Tibial nerve (tissue), 4 donors: ENCODE data around the gene MIS18A. TPM values are rescaled to one million over a fixed set of nuclear protein-coding genes. Genes with fewer than 3 reads are reported as not detected.

ENCODE experiments used
- DNase-seq, 2 donors: peaks; one replicate each; pipeline ENCODE4 v3.0.0-alpha.2; 2019; ENCODE audit warnings: low spot score in 2 of 2
- H3K27ac ChIP-seq, 4 donors: fragments of 200-600 bp; sonication (generic) in 3 of 4; one replicate each; pipeline ENCODE4 v1.5.1; 2017 to 2019; ENCODE audit warnings: mild to moderate bottlenecking in 1 of 4
- H3K27me3 ChIP-seq, 2 donors: fragments of 200-600 bp; sonication (generic) in 1 of 2; one replicate each; pipeline versions ENCODE4 v1.5.1 to v1.6.0; 2017 to 2019
- H3K36me3 ChIP-seq, 3 donors: fragments of 200-600 bp; sonication (generic); one replicate each; pipeline ENCODE4 v1.5.1; 2018 to 2019
- H3K4me1 ChIP-seq, 4 donors: fragments of 200-600 bp; sonication (generic) in 3 of 4; one replicate each; pipeline ENCODE4 v1.5.1; 2017 to 2019
- H3K4me3 ChIP-seq, 4 donors: fragments of 200-600 bp; sonication (generic) in 3 of 4; one replicate each; pipeline ENCODE4 v1.5.1; 2017 to 2019; ENCODE audit warnings: mild to moderate bottlenecking in 1 of 4, moderate library complexity in 1 of 4
- H3K9me3 ChIP-seq, 4 donors: fragments of 200-600 bp; sonication (generic) in 3 of 4; one replicate each; pipeline ENCODE4 v1.5.1; 2017 to 2019
- CTCF ChIP-seq, 5 experiments: fragments of 200-600 bp in 3 of 5; fragments of 450-650 bp in 2 of 5; sonication (generic) in 3 of 5; IDR thresholded peaks; one replicate each; pipeline ENCODE4 v1.5.1; 2016 to 2019; ENCODE audit warnings: antibody characterized with exemption in 5 of 5, mild to moderate bottlenecking in 3 of 5, moderate library complexity in 2 of 5
- EP300 ChIP-seq, 2 donors: sonication (generic); formaldehyde crosslinking; IDR thresholded peaks; one replicate each; pipeline ENCODE4 v1.6.1; 2017; ENCODE audit warnings: antibody characterized with exemption in 2 of 2, mild to moderate bottlenecking in 1 of 2
- POLR2A ChIP-seq, 2 donors: fragments of 450-650 bp; IDR thresholded peaks; one replicate each; pipeline ENCODE4 v1.6.1; 2017; ENCODE audit warnings: antibody characterized with exemption in 2 of 2, mild to moderate bottlenecking in 2 of 2, moderate library complexity in 2 of 2
- WGBS, 2 donors: methylation state at CpG; one replicate each; pipeline ENCODE4 v1.1.5; 2018; 5-methylcytosine and 5-hydroxymethylcytosine counted together
- total RNA-seq, 4 donors: library from RNA; depleted of rRNA; stranded (reverse); fragments of >200 nt; gene quantifications; one replicate each; pipeline ENCODE4 v1.1.0, GENCODE V29; 2016

The MIS18A gene
- total RNA-seq, 4 donors from 2014 or later = 4.0 to 9.3 (median 7.1) TPM

- no peaks in the 10 kb centered on the region for H3K36me3 ChIP-seq
- peaks cover 0 to 16% (median 4%) of the 10 kb centered on the region in 4 donors for H3K4me1 ChIP-seq
- no peak overlapping the region for H3K27ac ChIP-seq
- H3K9me3 ChIP-seq = no peaks in the 10 kb centered on the region
- TF ChIP-seq EP300 (IDR thresholded peaks at IDR 0.05) = no peak
- no peak for TF ChIP-seq POLR2A (IDR thresholded peaks at IDR 0.05)
- no peak for TF ChIP-seq CTCF (IDR thresholded peaks at IDR 0.05)
- no peaks in the 10 kb centered on the region for H3K27me3 ChIP-seq
- DNase-seq = no peak
- H3K4me3 ChIP-seq = no peak overlapping the region
- 61 to 76% methylated on average over 15 of the region's 15 CpGs for WGBS, 2 donors
These were observed 29.2 kb downstream of the MIS18A start for GRCh38 chr21:32249511-32250280.

- 50 to 53% methylated on average over 14 of the region's 14 CpGs for WGBS, 2 donors
- no peaks in the 10 kb centered on the region for H3K9me3 ChIP-seq
- H3K27me3 ChIP-seq = no peaks in the 10 kb centered on the region
- no peak for TF ChIP-seq CTCF (IDR thresholded peaks at IDR 0.05)
- TF ChIP-seq EP300 (IDR thresholded peaks at IDR 0.05) = no peak
- TF ChIP-seq POLR2A (IDR thresholded peaks at IDR 0.05) = no peak
- H3K36me3 ChIP-seq = no peaks in the 10 kb centered on the region
- no peak overlapping the region for H3K4me3 ChIP-seq
- H3K27ac ChIP-seq = peak overlapping the region in 1 of 4 donors; percentile 39
- DNase-seq = no peak
- peaks cover 0 to 16% (median 4%) of the 10 kb centered on the region in 4 donors for H3K4me1 ChIP-seq
These were observed 30.0 kb downstream of the MIS18A start for GRCh38 chr21:32248571-32249461.

- Histone ChIP-seq H3K9me3 (no peaks in the 10 kb centered on the region), H3K27ac (no peak overlapping the region), H3K36me3 (no peaks in the 10 kb centered on the region), H3K4me1 (peaks cover 0 to 16% (median 4%) of the 10 kb centered on the region in 4 donors), H3K4me3 (no peak overlapping the region), H3K27me3 (no peaks in the 10 kb centered on the region)
- DNase-seq = no peak
- WGBS, 2 donors = 80 to 87% methylated on average over 9 of the region's 9 CpGs
- TF ChIP-seq CTCF (IDR thresholded peaks at IDR 0.05) (no peak), POLR2A (IDR thresholded peaks at IDR 0.05) (no peak)
These were observed 32.2 kb downstream of the MIS18A start for GRCh38 chr21:32246571-32247140.

- Histone ChIP-seq H3K36me3 (no peaks in the 10 kb centered on the region), H3K4me1 (peaks cover 0 to 19% (median 4%) of the 10 kb centered on the region in 4 donors), H3K27me3 (no peaks in the 10 kb centered on the region), H3K4me3 (no peak overlapping the region), H3K27ac (no peak overlapping the region), H3K9me3 (no peaks in the 10 kb centered on the region)
- TF ChIP-seq CTCF (IDR thresholded peaks at IDR 0.05) (no peak), POLR2A (IDR thresholded peaks at IDR 0.05) (no peak), EP300 (IDR thresholded peaks at IDR 0.05) (no peak)
- 95 to 96% methylated on average over 8 of the region's 8 CpGs for WGBS, 2 donors
- no peak for DNase-seq
These were observed 32.9 kb downstream of the MIS18A start for GRCh38 chr21:32245971-32246370.
